GM18511 (cell line): ENCODE data around the gene TLX3.
"Not testable (repeated sequence)": the region's sequence is repeated elsewhere in the genome, so short reads cannot be mapped to it uniquely, and the experiment has no call there.

Source experiments
- ATAC-seq: cut with Tn5 transposase; IDR thresholded peaks from one replicate; pipeline ENCODE4 v1.9.1; 2021; ENCODE audit warnings: mild to moderate bottlenecking, moderate library complexity; ENCODE audit not compliant: unreplicated experiment

Gene TLX3

DNA sequence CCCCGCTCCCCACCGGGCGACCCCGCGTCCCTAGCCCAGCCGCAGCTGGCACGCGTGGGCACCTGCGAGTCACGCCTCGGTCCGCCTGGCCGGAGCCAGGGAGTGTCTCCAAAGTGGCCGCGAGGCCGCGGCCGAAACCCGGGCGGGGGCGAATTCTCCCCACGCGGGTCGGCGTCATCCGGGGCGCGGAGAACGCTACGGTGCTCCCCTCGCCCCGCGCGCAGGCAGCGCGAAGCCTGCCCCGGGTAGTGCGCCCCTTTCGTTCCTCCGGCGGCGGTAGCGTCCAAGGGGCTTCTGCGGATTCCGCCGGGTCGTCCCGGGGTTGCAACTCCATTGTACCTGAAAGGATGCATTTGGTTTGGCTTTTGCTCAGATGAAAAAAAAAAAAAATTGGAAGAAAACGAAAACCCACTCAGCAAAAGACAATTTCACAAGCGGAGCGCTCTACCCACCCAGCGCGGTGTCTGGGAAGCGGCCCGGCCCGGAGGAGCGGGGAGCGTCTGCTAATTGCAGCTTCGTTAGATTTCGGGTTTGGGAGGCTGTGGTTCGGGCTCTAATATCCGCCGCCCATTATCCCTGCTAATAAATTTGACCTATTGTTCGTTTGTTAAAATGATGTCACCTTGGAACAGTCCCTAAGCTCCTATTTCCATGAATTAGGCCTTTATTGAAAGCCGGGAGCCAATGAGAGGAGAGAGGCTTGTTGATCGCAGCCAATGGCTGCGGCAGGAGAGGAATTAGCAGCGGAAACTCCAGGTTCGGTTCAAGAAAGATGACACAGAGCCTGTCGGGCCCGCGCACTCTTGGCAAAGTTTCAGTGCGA is at the start of gene TLX3:
TLX3 (plus strand) TSS at position 796 of the 823 bp plus-strand sequence. CDS start 118 bp downstream, outside the sequence.
- ATAC-seq: no peak

DNA sequence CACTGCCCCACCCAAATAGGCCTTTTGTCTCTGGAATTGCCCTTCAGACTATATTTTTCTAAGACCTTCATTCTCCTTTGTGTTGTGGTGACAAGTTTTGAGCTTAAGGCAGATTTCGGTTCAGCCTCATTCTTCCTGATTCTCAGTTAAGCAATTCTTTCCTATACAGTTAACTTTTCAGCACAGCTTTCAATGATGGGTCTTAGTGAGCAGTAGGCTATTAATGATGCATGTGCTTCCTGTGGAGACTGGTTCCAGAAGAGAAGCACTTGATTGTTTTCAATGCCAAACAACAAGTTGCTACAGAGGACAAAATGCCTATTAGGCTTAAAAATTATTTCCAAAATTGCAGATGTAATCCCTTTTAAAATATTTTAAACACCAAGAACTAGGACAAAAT is 47.7 kb upstream of the TLX3 start:
- no peak for ATAC-seq

DNA sequence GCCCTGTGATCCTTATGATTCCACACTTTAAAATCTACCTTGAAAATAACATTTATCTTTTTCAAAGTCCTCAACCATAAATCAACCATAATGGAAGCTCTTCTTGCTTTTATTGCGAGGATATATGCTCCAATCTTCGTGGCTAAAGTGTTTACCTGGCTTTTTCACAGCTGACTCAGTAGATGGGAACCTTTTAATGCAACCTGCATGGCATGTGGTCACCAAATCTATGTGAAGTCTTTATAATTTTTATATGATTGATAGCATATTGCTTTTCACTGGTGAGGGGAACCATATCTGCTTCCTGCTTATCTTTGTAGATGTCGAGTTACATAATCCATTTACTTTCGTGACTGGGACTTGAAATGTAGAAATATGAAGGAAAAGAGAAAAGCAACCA is 47.1 kb upstream of the TLX3 start:
- no peak for ATAC-seq

DNA sequence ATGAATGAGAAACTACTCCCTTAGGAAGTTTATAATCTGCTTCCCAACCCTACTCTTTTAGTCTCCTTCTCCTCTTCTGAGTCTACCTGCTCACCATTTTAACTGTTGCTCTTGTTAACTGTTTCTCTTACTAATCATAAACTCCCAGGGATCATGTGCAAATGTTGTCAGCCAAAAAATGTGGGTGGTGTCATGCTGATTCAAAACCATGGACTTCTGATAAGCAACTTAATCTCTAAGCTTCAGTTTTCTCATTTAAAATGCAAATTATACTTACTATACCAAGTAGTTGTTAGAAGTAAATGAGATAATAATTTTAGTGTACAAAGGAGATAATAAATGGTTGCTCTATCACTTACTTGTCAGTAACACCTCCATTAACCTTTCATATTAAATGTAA is 45.9 kb upstream of the TLX3 start:
- ATAC-seq: no peak

DNA sequence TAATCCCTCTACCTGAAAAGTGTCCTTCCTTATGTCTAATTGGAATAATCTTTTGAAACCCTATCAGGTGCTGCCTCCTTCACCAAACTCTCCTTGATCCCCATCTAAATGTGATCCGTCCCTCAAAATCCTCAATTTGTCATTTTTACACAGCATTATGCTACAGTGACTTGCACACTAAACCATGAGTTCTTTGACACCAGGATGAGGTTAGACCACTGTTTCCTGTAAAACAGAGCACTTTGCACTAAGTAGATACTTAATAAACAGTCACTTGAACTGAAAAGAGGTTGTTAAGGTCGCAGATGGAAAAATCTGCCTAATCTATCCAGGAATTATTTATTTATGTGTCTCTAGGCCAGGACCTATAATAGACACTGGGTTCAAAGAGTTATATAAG is 44.2 kb upstream of the TLX3 start:
- no peak for ATAC-seq

DNA sequence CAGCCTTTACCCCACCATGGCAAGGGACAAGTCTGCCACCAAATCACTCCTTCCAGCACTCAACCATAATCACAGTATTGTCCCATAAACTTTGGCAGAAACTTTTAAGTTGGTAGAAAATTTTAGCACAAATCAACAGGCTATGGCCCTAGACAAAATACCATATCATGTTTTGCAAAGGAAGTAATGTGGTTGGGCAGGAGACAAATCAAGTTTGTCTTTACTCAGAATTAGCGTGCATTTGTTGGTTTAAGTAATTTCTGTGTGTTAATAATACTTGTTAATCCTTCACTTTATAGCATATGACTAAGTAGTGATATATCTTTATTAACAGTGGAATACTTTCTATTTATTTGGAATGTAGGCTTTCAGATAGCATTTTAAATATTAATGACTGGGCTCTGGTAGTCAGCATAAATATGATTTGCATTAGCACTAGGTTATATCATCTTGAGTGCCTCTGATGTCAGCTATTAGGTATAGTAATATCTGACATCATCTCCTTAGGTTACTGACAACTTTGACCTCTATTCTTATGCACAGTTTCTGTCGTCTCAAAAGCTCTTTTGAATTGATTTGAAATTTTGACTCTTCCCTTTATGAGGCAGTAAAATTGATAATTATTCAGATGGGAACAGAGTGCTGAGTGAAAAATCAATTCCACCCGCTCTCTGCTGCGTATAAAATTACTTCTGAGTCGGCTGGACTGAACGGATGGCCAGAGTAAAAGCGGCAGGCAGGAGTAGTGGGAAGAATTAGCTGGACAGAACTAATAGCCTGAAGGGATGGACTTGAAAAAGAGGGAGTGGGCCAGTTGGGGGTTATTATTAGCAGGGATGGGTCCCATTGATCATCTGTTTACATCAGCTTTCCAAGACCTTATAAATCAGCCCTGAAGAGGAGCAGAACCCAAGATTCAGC is 40.1 kb upstream of the TLX3 start:
- no peak for ATAC-seq

DNA sequence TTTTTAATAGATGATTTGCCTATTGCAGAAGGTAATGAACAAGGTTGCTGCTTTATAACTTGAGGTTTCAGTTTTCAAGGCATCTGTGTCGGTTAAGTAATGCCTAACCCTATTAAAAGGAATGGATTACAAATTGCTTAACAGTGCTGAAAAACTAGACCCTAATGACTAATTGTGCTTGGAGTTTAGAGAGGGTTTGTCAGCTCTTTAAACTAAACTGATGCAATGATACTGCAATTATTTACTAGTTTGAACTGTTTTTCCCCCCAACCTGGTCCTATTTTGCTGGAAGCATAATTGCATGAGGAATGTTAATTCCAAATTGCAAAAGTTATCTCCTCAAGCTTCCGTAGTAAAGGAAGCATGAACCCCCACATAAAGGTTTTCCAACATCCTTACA is 39.3 kb upstream of the TLX3 start:
- ATAC-seq: no peak

DNA sequence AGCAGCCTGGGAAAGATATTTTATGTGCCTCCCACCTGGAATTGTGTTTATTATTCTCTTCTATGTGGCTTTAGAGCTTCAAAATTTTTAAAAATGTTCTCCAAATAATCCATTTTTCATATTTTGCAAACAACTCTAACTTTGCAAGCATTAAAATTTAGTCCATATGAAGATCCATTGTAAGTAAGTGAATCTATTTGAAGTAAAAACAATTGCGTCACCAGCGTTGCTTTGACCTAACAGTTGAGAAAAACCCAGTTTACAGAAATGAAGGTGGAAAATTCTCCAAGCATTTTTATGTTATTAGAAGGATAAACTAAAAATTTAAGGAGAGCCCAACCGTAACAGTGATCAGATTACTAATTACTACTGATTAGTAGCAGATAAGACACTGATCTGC is 38.9 kb upstream of the TLX3 start:
- no peak for ATAC-seq

DNA sequence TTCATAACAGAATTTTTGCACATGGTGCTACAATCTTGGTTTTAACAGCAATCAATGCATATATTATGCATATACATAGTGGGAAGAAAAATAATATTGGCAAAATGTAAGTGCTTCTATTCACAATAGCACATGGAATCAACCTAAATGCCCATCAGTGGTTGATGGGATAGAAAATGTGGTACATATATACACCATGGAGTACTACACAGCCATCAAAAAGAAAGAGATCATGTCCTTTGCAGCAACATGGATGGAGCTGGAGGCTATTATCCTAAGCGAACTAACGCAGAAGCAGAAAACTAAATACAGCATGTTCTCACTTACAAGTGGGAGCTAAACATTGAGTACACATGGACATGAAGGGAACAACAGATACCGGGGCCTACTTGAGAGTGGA is 37.2 kb upstream of the TLX3 start:
- no peak for ATAC-seq

DNA sequence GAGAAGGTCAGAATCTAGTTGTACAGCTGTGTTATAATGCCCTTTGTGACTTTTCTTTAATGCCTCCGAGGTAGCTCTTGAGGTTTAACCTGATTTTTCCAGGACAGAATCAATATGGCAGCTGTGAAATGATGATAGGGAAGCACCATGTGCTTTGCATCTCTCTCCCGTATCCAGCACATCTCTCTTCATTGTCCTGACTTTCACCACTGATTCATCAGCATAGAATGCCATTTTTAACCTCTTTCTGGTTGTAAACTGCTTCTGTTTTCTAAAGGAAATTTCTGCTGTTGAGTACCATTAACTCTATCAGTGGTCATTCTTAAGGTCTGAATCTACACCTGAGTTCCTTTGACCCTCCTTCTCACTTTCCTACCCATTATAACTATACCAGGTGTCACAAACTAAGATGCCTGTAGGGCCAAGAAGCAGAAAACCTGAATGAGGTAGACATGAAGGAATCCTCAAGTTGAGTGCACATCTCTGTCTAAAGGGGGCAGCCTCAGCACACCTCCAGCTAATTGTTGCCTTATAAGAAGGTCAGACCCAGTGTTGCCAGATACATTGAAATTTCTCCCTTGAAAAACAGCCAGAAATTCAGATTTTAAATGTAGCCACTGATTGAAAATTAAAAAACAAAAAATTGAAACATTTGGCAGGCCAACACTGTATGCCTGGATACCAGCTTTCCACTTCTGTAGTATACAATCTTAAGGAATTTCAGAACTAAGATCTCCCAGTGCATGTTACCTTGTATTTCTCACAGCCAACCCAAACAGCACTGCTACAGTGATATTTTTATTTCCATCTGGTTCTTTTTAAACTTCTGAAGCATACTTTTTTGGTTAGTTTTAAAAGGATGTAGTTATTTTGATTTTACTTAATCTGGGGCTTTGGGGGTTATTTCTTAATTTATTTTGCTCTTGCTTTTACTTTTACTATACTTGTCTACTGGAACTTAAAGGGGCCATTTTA is 35.8 kb upstream of the TLX3 start:
- no peak for ATAC-seq

DNA sequence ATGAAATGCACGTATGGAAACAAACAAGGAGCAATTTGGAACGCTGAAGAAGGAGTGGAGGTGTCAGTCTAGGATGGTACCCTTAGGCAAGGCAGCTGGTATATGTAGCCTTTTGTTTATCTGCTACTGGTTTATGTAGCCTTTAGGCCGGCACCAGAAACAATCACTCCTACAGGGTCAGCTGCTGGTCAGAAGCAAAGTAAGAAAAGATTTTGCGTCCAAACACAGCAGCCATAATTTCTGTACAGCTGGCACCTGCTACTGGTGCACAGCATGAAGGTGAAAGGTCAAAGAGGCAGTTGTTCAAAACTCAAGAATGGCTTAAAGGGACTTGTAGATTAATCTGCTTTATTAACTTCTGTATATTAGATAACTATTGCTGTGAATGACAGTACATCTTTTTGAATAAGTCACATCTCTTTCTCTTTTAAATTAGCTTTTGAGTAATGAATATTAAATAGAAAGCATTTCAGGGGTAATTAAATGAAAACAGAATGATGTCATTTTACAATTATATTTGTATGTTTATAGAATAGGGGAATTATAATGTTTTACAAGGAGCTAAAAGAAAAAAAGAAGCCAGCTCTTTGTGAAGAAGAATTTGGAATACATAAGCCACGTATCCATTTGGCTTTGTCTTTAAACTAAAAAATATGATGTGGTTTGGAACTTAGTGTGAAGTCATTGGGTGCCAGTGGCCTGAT is 33.1 kb upstream of the TLX3 start:
- no peak for ATAC-seq

DNA sequence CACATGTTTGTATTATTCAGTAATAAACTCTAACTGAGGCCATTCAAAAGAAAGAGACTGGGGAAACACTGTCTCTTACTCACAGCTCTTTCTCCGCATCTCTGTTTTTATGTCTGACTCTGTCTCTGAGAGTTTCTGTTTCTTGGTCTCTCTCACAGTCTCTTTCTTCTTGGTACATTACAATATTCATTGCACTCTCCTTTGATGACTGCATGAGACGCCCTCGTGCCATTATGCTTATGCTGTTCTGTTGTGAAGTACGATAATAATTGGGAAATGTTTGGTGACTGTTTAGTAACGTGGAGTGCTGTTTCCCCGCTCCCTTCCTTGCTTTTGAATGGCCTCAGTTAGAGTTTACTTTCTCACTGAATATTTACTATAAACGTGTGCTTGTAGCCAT is 25.3 kb upstream of the TLX3 start:
- ATAC-seq: no peak

DNA sequence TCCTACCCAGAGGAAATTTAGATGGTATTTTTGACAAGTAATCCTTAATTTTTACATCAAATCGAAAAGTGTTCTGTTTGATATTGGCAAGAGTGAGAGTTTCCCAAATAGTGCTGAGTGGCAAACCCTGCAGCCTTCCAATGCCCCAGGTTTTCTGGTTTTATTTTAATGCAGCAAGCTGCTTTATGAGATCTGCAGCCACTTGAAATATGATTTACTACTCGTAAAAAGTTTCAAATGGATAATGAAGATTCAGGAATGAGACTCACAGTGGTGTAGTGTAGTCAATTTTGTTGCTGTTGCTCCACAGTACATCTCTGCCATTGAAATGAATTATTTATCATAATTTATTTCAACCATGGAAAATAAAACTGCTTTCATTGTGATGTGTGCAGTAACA is 23.6 kb upstream of the TLX3 start:
- ATAC-seq: no peak

DNA sequence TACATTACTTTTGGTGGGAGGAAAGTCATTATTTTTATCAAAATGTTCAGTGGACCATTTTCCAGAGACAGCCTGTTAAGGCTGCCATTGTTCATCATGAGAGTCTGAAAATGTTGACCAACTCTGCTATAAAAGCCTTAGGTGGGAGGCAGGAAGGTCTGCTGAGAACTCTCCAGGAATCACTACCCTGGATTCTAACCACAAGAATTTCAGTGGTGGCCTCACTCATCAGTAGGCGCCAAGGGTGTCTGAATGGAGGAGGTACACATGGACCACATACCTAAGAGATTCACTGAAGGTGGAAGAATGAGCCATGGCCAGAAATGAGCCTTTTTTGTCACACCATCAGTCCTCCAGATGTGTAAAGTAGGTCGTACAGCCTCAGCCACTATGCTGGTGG is 21.0 kb upstream of the TLX3 start:
- no peak for ATAC-seq

DNA sequence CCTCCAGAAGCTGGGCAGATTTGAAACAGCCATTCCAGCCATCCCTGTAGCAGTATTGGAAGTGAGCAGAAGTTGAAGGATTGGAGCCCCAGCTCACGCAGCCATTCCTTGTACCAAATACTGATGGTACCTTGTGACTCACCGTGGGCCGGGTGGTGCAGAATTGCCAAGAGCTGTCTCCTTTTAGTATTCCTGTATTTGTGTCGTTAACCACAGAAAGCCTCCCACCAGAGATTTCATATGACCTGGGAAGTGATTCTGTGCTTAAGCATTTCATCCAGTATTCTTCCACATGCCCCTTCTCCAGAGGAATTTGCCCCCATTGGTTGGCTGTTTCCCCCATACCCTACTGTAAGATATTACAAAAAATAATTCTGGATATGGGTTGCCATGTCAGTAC is 17.7 kb upstream of the TLX3 start:
- ATAC-seq: no peak

DNA sequence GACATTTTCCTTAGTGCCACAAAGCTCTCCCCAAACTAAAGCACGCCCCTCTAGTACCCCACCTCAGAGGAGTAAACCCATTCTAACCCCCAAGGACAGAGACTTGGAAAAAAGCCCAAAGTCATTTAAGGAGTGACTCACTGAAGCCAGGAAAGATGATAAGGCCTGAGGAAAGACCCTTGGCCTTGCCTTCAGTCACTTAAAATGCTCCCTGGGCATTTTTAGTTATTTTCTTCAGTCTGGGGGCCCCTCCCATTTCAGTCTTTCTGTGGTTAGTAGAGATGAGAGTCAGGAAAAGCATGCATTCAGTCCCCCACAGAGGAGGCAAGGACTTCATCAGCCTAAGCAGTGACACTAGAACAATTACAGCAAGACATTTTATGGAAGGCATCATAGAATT is 13.7 kb upstream of the TLX3 start:
- ATAC-seq: no peak

DNA sequence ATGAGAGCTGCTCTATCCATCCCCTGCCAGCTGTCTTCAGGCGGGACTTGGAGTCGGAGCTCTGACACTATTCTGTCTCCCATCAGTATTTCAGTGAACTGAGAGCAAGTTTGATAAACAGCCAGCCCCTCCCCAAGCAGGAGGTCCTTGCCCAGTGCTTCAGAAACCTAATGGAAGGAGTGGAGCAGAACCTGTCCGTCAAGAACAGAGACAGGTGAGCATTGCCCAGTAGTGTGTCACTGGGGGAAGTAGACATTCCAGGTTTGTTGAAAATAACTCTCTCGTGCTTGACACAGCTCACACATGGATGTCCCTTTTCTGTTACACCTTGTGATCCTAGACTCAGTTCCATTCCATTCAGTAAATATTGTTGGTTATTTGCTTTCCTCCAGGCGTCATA is 13.2 kb upstream of the TLX3 start:
- no peak for ATAC-seq

DNA sequence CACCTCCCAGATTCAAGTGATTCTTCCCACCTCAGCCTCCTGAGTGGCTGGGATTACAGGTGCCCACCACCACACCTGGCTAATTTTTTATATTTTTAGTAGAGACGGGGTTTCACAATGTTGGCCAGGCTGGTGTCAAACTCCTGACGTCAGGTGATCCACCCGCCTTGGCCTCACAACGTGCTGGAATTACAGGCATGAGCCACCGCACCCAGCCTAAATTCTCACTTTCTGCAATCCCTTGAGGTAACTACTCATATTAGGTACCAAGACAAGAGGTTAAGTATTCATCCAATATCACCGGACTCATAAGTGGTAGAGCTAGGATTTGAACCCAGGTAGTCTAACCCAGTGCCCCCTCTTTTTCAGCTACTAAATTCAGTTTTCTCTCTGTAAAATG is 11.1 kb upstream of the TLX3 start:
- not testable (repeated sequence) for ATAC-seq

DNA sequence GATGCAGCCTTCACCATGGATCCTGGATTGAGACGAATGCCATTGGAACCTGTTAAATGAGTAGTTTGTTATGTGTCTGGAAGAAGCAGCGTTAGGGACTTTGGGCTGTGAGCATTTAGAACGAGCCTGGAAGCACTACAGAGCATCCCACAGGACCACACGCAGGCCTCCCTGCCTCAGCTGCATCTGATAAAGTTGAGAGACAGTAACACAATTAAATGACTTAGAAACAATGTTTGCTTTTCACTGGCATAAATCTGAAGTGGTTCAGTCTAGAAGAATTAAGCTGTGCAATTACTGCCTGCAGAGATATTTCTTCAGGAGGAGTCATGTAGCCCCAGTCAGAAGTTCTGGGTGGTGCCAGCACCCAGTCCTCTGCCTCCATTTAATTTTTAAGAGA is 9.8 kb upstream of the TLX3 start:
- no peak for ATAC-seq

DNA sequence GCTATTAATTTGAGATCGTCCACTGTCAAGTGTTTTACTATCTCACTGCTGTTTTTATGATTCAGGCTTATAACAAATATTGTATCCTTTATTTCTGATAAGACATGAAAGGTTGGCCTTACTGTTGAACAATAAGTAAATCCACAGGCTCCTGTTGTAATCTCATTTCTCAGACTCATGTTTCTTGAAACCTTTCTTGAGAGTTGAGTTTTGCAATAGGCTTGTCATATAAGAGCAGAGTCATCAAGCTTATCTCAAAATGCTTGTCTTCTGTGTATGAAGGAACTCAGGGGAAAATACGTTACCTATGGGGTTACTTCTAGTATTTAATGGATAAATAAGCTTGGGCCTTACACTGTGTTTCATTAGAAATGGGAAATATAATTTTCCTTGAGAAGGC is 9.2 kb upstream of the TLX3 start:
- ATAC-seq: no peak
